Neural cell (in vitro differentiated cells): ENCODE data around the gene CIDEA. TPM values are rescaled to one million over a fixed set of nuclear protein-coding genes. Genes with fewer than 3 reads are reported as not detected.

Experiments used
- H2AFZ ChIP-seq: fragments of 200-600, 300-800 bp; sonication (generic), shearing (Covaris generic); 2 replicates; pipeline ENCODE4 v1.6.0; 2014; ENCODE audit warnings: low read depth, mild to moderate bottlenecking, antibody characterized with exemption, low read length, moderate library complexity
- H3F3A ChIP-seq: fragments of 200-600 bp; shearing (Covaris generic); 2 replicates; pipeline ENCODE4 v1.6.1; 2016; ENCODE audit warnings: mild to moderate bottlenecking, moderate library complexity, mixed read lengths, antibody characterized with exemption, low read length; ENCODE audit not compliant: insufficient read depth, poor library complexity, severe bottlenecking
- H3K27ac ChIP-seq: fragments of 200-600, 300-800 bp; sonication (generic), shearing (Covaris generic); 2 replicates; pipeline ENCODE4 v1.5.1; 2014; ENCODE audit warnings: mild to moderate bottlenecking, low read length, moderate library complexity
- H3K27me3 ChIP-seq: fragments of 300-800, 200-600 bp; sonication (generic), shearing (Covaris generic); 2 replicates; pipeline ENCODE4 v1.6.0; 2014; ENCODE audit warnings: mild to moderate bottlenecking, low read depth, low read length, moderate library complexity; ENCODE audit not compliant: insufficient read depth
- H3K36me3 ChIP-seq: fragments of 300-800, 200-600 bp; sonication (generic), shearing (Covaris generic); 2 replicates; pipeline ENCODE4 v1.5.1; 2014; ENCODE audit warnings: mild to moderate bottlenecking, antibody characterized with exemption, low read length, moderate library complexity; ENCODE audit not compliant: insufficient read depth
- H3K4me2 ChIP-seq: fragments of 300-800, 200-600 bp; sonication (generic), shearing (Covaris generic); 2 replicates; pipeline ENCODE4 v1.6.0; 2014; ENCODE audit warnings: mild to moderate bottlenecking, low read length
- H3K4me3 ChIP-seq: fragments of 300-800, 200-600 bp; sonication (generic), shearing (Covaris generic); 2 replicates; pipeline ENCODE4 v1.5.1; 2014; ENCODE audit warnings: mild to moderate bottlenecking, low read length, moderate library complexity
- H3K79me2 ChIP-seq: fragments of 200-600 bp; shearing (Covaris generic); replicated peaks from 2 replicates; pipeline ENCODE4 v1.6.0; 2014; ENCODE audit warnings: mild to moderate bottlenecking, low read length, moderate library complexity; ENCODE audit not compliant: insufficient read depth
- H3K9ac ChIP-seq: fragments of 300-800, 200-600 bp; sonication (generic), shearing (Covaris generic); 2 replicates; pipeline ENCODE4 v1.6.1; 2016; ENCODE audit warnings: mild to moderate bottlenecking, low read length, mixed read lengths
- H3K9me2 ChIP-seq: fragments of 200-600 bp; shearing (Covaris generic); 2 replicates; pipeline ENCODE4 v1.6.1; 2016; ENCODE audit warnings: mild to moderate bottlenecking, low read length, mixed read lengths; ENCODE audit not compliant: insufficient read depth
- H3K9me3 ChIP-seq: fragments of 200-600, 300-800 bp; sonication (generic), shearing (Covaris generic); 2 replicates; pipeline ENCODE4 v1.6.1; 2016; ENCODE audit warnings: mild to moderate bottlenecking, mixed run types, low read length, moderate library complexity, mixed read lengths
- H4K20me1 ChIP-seq: fragments of 200-600 bp; shearing (Covaris generic); 2 replicates; pipeline ENCODE4 v1.6.1; 2016; ENCODE audit warnings: mild to moderate bottlenecking, mixed run types; ENCODE audit not compliant: insufficient read depth
- EP300 ChIP-seq: fragments of 450-650 bp; conservative IDR thresholded peaks from 2 replicates; pipeline ENCODE4 v1.6.1; 2014; ENCODE audit warnings: antibody characterized with exemption, mild to moderate bottlenecking, moderate library complexity; ENCODE audit not compliant: poor library complexity, severe bottlenecking
- EZH2 ChIP-seq: fragments of 200-600, 300-800 bp; shearing (Covaris generic), sonication (generic); IDR thresholded peaks from 2 replicates; pipeline ENCODE4 v1.6.1; 2014; ENCODE audit warnings: antibody characterized with exemption, low read length, borderline replicate concordance, mild to moderate bottlenecking; ENCODE audit not compliant: insufficient read depth, poor library complexity, severe bottlenecking
- MXI1 ChIP-seq: fragments of 450-650 bp; conservative IDR thresholded peaks from 2 replicates; pipeline ENCODE4 v1.6.1; 2014; ENCODE audit warnings: antibody characterized with exemption, mild to moderate bottlenecking; ENCODE audit not compliant: poor library complexity, severe bottlenecking
- POLR2AphosphoS5 ChIP-seq: IDR thresholded peaks from 2 replicates; pipeline ENCODE4 v1.6.1; 2012
- RAD21 ChIP-seq: fragments of 450-650 bp; conservative IDR thresholded peaks from 2 replicates; pipeline ENCODE4 v1.6.1; 2014; ENCODE audit warnings: antibody characterized with exemption, mild to moderate bottlenecking, moderate library complexity
- SMC3 ChIP-seq: fragments of 450-650 bp; conservative IDR thresholded peaks from 2 replicates; pipeline ENCODE4 v1.6.1; 2014; ENCODE audit warnings: antibody characterized with exemption, mild to moderate bottlenecking, moderate library complexity; ENCODE audit not compliant: poor library complexity
- TAF1 ChIP-seq: IDR thresholded peaks from 2 replicates; pipeline ENCODE4 v1.6.1; 2012; ENCODE audit warnings: low read depth
- polyA plus RNA-seq: library from polyadenylated mRNA; depleted of rRNA; stranded (reverse); fragments of >200 nt; gene quantifications from 2 replicates; pipeline ENCODE4 v1.2.3, GENCODE V29; 2014
- TF ChIP-seq, protein P1 (sequence below): fragments of 450-650 bp; IDR thresholded peaks from 2 replicates; pipeline ENCODE4 v1.5.1; 2014; ENCODE audit warnings: antibody characterized with exemption, mild to moderate bottlenecking, moderate library complexity; ENCODE audit not compliant: poor library complexity, severe bottlenecking
- TF ChIP-seq, protein P2 (sequence below): IDR thresholded peaks from 2 replicates; pipeline ENCODE4 v1.6.1; 2012; ENCODE audit warnings: borderline replicate concordance

The CIDEA gene
- polyA plus RNA-seq, 1 donor from 2014 or later = not detected

DNA sequence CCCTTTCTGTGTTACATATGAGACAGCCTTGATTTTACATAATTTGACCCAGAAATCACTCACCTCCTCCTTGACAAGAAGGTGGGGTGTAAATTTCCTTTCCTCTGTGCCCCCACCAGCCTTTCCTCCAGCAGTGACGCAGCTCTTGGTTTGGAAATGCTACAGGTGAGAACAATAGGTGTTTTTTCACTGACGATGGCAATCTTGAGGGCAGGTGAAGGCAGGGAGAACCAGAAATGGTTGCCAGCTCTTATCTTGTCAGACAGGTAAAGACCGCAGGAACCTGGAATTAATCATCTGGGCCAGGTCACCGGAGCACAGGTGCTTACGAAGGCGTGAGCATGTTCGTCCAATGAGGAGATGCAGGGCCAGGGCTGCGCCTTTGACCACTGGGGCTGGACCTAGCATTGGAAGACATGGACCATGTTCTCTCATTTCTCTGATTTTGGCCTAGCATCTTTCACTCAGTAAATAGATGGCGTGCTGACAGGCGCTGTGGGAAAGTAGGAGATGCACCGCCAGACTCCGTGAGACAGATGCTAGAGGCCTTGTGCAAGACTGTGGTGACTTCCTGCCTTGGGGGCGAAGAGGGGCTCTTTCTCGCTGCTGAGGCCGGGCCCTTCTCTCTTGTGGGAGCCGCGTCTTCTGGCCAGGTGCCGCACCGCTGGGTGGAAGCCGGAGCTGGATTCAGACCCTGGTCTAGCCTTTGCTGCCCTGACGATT is 4.0 kb downstream of the CIDEA start:
- Histone ChIP-seq H3F3A (no peaks in the 10 kb centered on the region), H3K4me3 (no peak overlapping the region), H4K20me1 (no peaks in the 10 kb centered on the region), H3K9me3 (no peaks in the 10 kb centered on the region), H3K9me2 (no peaks in the 10 kb centered on the region), H3K4me2 (no peak overlapping the region), H3K79me2 (no peaks in the 10 kb centered on the region), H3K9ac (no peak overlapping the region), H3K36me3 (no peaks in the 10 kb centered on the region), H2AFZ (no peak overlapping the region), H3K27me3 (peaks cover 47% of the 10 kb centered on the region), H3K27ac (no peak overlapping the region)
- TF ChIP-seq TAF1 = no peak
- TF ChIP-seq, protein P1, sequence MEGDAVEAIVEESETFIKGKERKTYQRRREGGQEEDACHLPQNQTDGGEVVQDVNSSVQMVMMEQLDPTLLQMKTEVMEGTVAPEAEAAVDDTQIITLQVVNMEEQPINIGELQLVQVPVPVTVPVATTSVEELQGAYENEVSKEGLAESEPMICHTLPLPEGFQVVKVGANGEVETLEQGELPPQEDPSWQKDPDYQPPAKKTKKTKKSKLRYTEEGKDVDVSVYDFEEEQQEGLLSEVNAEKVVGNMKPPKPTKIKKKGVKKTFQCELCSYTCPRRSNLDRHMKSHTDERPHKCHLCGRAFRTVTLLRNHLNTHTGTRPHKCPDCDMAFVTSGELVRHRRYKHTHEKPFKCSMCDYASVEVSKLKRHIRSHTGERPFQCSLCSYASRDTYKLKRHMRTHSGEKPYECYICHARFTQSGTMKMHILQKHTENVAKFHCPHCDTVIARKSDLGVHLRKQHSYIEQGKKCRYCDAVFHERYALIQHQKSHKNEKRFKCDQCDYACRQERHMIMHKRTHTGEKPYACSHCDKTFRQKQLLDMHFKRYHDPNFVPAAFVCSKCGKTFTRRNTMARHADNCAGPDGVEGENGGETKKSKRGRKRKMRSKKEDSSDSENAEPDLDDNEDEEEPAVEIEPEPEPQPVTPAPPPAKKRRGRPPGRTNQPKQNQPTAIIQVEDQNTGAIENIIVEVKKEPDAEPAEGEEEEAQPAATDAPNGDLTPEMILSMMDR = no peak
- TF ChIP-seq SMC3 = no peak
- TF ChIP-seq RAD21 = no peak
- no peak for TF ChIP-seq POLR2AphosphoS5
- TF ChIP-seq MXI1 = no peak
- TF ChIP-seq, protein P2, sequence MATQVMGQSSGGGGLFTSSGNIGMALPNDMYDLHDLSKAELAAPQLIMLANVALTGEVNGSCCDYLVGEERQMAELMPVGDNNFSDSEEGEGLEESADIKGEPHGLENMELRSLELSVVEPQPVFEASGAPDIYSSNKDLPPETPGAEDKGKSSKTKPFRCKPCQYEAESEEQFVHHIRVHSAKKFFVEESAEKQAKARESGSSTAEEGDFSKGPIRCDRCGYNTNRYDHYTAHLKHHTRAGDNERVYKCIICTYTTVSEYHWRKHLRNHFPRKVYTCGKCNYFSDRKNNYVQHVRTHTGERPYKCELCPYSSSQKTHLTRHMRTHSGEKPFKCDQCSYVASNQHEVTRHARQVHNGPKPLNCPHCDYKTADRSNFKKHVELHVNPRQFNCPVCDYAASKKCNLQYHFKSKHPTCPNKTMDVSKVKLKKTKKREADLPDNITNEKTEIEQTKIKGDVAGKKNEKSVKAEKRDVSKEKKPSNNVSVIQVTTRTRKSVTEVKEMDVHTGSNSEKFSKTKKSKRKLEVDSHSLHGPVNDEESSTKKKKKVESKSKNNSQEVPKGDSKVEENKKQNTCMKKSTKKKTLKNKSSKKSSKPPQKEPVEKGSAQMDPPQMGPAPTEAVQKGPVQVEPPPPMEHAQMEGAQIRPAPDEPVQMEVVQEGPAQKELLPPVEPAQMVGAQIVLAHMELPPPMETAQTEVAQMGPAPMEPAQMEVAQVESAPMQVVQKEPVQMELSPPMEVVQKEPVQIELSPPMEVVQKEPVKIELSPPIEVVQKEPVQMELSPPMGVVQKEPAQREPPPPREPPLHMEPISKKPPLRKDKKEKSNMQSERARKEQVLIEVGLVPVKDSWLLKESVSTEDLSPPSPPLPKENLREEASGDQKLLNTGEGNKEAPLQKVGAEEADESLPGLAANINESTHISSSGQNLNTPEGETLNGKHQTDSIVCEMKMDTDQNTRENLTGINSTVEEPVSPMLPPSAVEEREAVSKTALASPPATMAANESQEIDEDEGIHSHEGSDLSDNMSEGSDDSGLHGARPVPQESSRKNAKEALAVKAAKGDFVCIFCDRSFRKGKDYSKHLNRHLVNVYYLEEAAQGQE = no peak
- TF ChIP-seq EP300 = no peak
- no peak for TF ChIP-seq EZH2

DNA sequence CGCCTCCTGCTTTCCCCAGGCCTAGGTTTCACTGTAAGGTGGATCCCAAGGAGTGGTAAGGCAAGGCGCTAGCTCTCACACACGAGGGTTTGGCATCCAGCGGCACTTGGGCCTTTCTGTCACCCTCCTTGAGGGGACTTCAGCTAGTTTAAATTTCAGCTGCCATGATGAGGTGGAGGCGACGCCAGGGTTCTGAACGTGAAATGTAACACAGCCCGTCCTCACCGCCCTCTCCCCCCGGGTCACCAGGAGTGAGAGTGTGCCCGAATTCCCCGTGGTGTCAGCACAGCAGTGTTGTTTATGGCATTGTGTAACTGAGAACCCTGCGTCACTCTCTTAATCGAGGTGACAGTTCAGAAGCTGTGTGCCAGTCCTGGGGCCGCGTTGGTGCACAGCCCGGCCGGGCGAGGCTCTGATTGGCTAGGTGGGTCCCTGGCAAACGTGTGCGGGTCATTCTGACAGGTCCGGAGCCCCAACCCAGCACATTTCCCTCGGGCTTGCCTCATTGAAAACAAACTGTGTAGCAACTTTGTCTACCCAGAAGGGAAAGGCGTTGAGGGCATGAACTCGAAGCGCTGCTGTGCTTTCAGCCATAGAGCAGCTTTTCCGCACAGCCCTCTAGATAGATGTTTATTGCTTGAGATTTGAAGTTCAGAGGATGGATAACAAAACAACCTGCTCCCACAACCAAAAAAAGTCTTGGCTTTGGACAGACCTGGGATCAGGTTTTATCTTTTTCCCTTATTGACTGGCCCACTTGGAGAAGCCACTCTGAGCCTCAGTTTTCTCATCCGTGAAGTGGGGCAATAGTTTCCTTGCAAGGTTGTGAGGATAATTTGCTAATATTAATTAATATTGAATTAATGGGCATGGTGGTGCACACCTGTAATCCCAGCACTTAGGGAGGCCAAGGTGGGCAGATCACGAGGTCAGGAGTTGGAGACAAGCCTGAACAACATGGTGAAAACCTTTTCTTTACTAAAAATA is 4.9 kb downstream of the CIDEA start:
- Histone ChIP-seq H3F3A (no peaks in the 10 kb centered on the region), H3K4me3 (no peak overlapping the region), H3K79me2 (no peaks in the 10 kb centered on the region), H2AFZ (no peak overlapping the region), H4K20me1 (no peaks in the 10 kb centered on the region), H3K36me3 (no peaks in the 10 kb centered on the region), H3K9me2 (no peaks in the 10 kb centered on the region), H3K4me2 (no peak overlapping the region), H3K9ac (no peak overlapping the region), H3K27ac (no peak overlapping the region), H3K27me3 (peaks cover 38% of the 10 kb centered on the region), H3K9me3 (no peaks in the 10 kb centered on the region)
- TF ChIP-seq, protein P1 = no peak
- no peak for TF ChIP-seq POLR2AphosphoS5
- TF ChIP-seq RAD21 = no peak
- TF ChIP-seq, protein P2 = no peak
- no peak for TF ChIP-seq EP300
- no peak for TF ChIP-seq MXI1
- TF ChIP-seq EZH2 = no peak
- no peak for TF ChIP-seq SMC3
- no peak for TF ChIP-seq TAF1
